GM19238 (cell line): ENCODE measurements around the gene KDM4B.
"Not testable (repeated sequence)": the region's sequence is repeated elsewhere in the genome, so short reads cannot be mapped to it uniquely, and the experiment has no call there.

Source experiments
- DNase-seq: peaks from one replicate; pipeline ENCODE4 v3.0.0; 2011; ENCODE audit warnings: low spot score; ENCODE audit not compliant: insufficient read length

Gene KDM4B

DNA sequence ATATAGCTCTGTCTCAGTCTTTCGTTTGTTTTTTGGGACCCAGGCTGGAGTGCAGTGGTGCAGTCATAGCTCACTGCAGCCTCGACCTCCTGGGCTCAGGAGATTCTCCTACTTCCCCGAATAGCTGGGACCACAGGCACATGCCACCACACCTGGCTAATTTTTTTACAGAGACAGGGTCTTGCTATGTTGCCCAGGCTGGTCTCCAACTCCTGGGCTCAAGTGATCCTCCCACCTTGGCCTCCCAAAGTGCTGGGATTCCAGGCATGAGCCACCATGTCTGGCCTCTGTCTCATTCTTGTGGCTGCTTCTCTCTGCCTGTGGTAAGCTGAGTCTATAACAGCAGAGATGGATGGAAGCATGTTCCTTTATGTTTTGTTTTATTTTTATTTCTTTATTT is 226.7 kb downstream of the KDM4B start:
- not testable (repeated sequence) for DNase-seq

DNA sequence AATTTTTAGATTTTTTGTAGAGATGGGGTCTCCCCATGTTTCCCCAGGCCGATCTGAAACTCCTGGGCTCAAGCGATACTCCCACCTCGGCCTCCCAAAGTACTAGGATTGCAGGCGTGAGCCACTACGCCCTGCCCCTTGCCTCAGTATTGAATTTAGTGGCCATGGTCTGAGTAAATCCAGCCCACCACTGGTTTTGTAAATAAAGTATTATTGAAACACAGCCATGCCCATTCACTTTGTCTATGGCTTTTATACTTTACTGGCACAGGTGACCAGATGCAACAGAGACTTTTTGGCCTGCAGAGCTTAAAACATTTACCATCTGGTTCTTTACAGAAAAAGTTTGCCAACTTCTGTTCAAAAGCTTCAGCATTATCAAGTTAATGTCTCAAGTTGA is 227.9 kb downstream of the KDM4B start:
- DNase-seq: no peak

DNA sequence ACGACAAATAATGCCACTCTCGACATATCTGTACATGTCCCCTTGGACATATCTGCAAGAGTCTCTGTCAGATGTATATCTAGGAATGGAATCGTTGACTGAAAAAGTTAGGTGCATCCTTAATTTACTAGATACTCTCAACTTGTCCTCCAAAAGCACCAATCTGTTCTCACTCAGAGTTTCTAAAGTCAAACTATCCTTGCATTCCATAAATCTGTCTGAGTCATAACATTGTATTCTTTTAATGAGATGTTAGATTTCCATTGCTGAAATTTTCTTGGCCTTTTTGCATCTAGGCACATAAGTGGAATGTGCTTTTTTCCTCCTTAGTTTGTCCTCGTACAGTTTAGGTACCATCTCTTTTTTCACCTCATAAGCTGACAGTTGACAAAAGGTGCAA is 231.9 kb downstream of the KDM4B start:
- no peak for DNase-seq

DNA sequence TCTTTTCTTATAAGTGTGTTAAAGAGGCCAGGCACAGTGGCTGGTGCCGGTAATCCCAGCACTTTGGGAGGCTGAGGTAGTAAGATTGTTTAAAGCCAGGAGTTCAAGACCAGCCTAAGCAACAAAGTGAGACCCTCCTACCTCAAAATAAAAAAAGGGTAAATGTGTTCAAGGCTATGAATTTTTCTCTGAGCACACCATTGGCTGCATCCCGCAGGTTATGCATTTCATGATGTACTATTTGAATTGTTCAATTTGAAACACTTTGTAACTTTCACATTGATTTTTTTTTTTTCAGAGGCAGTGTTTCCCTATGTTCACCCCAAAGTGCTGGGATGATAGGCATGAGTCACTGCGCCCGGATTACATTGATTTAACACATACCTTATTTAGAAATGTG is 233.6 kb downstream of the KDM4B start:
- no peak for DNase-seq
